ENCODE results near the gene STARD13. TPM values are rescaled to one million over a fixed set of nuclear protein-coding genes. Genes with fewer than 3 reads are reported as not detected.

The STARD13 gene
- total RNA-seq, 1 experiment from 2014 or later, result 11.2 TPM

DNA sequence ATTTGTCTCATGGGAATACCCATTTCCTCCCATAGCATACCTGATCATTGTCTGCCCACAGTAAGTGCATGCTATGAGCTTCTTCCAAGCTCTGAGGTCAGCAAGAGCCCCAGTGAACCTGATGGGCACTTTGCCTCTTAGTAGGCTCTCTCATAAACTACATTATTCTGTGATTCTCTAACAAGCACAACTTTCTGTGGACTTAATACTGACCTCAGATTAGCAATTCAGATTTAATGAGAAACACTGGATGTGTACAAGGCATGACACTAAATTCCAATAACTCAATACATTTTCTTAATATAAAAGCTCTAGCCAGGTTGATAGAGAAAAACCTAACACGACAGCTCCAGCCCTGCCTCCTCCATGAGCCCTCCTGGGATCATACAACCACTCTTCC lies 23.3 kb upstream of the STARD13 start:
- no peak for DNase-seq (ENCODE audit: low read depth)

DNA sequence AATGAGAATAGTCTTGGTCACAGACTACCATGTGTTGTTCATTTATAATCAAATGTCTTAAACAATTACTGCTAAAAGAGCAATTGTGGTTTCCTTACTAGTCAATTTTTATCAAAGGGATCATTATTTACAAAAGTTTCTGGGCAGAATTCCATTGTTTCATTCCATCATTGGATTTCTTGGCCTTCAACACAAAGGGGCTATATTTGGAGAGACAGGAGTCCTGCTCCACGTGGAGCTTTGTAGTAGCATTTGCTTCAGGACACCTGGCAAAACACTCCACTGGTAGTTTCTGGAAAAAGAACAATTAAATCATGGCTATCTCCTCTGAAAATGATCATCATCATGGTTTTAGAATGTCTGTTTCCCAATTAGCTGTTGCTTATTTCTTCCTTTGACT lies 22.3 kb upstream of the STARD13 start:
- DNase-seq (ENCODE audit: low read depth), result no peak

DNA sequence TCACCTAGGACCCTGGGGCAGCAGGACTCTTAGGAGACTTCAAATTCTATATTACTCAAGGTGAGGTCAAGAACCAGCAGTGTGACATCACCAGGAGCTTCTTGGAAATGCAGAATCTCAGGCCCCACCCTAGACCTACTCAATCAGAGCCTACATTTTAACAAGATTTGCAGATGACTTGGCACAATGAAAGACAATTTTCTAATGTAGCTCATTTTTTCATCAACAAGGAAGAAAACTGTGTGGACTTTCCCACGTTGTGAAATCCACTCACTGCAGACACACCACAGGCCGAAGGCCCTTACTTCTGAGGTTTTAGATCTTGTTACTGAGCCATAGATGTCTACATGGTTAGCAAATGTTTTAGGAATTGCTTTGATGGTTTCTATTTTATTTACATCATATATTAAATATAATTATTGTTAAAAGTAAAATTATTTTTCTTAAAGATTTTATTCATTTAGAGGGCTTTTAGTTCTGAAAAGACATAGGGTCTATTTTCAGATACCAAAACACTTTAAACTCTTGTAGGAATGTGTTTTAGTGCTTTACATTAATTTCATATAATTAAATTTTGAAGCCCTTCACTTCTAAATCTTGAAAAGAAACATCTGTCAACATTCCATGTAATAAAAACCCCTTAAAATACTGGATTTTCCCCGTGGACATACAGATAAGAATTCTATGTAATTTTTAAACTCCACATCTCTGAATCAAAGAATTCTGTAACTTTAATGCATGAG lies 18.5 kb upstream of the STARD13 start:
- no peak for DNase-seq (ENCODE audit: low read depth)

DNA sequence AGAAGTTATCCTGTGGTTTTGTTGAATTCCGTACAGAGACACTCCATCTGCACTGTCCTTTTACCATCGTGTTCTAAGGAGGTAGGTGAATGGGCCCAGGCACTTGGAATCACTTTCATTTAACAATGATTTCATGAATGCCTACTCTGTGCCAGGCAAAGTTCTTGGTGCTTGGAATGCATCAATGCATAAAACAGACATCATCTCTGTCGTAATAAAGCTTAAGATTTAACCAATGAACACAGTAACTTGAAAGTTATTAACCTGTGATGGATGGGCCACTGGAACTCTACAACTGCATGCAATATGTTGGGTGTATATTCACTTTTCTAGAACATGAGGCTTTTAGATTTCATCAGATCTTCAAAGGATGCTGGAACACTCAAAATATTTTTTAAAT lies 14.1 kb upstream of the STARD13 start:
- DNase-seq (ENCODE audit: low read depth), result no peak

DNA sequence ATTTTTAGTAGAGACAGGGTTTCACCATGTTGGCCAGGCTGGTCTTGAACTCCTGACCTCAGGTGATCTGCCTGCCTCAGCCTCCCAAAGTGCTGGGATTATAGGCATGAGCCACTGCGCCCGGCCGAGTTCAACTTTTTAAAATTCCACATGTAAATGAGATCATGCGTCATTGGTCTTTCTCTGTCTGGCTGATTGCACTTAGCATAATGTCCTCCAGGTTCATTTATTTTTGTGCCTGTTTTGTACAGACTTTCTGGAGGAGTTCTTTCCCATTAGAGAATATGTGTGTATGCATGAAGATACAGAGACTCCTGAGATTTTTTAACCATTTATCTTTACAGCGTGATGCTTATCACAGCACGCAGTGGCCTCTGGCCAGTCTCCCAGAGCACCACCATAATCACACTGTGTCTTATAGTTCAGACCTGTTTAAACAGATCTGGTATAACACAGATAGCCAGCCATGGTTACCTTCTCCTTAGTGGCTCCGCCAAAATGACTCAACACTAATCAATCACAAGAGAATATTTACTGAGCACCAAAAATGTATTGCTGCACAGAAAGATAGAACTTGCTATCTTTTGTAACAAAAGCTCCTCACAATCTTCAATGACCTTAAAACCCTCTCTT lies 11.4 kb upstream of the STARD13 start:
- DNase-seq (ENCODE audit: low read depth), result no peak

DNA sequence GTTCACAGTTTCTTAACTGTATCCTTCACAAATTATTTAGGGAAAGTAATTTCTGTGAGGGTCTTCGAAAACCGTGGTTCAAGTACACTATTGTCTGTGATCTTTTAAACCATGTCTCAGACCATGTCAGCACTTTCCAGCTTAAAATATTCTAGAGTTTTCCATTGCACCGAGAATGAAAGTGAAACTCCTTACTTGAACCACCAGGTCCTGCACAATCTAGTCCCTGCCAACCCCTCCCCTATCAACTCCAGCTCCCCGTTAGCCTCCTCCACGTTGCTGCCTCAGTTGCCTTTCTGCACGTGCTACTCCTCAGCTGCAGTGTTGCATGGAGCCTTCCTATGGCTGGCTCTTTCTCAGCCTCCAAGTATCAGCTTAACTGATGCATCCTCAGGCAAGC lies 7.2 kb upstream of the STARD13 start:
- DNase-seq (ENCODE audit: low read depth), result no peak

DNA sequence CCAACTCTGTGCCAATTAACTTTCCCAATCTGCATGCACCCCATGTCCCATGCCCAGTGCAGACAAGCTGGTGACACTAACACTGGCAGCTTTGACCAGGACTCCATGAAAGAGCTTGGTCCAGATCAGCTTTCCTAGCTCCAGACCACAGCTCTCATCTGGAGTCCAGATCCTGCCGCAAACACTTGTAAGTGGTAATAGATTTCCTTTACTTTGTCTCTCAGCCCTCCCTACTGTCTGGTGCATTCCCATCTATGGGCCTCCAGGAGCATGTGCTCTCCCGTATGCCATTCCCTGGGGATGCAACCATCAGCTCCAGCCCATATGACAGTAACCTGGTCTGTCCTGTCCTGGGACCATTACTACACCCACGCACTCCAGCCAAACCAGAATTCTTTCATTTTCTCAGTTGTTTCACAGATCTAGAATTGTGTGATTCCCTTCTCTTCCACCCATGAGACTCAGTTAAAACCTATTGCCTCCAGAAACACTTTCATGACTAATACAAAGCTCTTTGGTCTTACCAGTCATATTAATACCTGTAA lies 4.9 kb upstream of the STARD13 start:
- DNase-seq (ENCODE audit: low read depth), result no peak

DNA sequence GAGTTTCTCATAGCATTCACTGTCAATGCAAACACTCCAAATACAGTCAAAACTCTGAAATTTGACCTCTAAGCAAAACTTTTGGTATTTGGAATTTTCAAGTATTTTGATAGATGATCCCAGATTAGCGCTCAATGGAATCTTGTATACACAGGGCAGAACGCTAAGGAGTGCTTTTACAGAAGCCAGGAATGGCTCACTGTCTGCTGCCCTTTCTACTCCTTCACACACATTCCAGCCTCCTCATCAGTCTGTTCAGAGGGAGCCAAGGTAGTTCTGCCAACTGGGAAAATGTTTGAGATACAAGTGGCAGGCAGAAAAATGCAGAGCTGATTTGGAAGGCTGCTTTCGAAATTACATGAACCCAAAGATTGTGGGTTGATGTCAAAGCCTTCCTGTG lies 4.4 kb upstream of the STARD13 start:
- DNase-seq (ENCODE audit: low read depth), result no peak

DNA sequence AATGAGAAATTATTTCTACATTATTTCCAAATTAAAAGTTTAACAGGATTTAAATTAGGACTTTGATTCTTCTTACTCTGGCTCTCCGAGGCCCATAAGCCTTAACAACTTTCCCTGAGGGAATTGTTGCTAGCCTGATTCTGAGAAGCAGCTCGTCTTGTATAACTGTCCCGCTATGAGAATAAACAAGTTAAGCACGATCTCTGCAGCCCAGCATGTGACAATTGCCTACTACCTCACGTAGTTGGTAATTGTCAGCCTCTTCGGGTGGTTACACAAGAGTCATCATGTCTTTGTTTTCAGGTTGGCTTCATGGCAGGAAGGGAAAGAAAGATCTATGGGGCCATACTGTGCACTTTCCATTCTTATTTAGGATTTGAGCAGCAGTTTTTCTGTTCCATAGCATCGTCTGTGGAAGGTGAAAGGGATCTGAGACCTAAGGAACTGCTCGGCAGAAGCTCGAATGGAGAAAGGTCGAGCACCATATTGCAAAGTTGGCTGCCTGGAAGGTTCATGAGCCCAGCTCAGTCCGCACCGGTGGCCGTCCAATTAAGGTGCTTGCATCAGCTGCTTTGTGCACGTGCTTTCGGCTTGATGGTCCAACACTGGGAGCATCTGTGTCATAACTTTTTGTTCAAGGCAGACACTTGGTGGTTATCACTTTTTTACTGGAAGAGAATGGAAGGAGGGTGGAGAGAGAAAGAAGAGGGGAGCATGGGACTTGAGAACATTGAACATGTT lies 1.8 kb upstream of the STARD13 start:
- no peak for DNase-seq (ENCODE audit: low read depth)

DNA sequence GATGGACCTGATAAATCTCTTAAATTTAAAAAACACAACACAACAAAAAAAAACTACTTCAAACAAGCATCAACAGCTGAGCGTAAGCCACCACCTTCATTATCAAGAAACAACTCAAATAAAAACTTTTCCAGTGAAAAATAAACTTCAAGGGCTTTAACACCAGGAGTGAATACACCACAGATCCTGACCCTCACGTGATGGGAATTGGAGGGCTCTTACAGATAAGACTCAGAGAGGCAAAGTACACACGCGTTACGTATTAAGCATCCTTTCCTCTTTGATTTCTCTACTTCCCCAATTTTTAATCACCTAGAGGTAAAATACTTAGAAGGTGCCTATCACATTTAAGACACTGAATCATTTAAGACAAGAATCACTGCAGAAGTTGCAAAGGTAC lies 573 bp upstream of the STARD13 start:
- DNase-seq (ENCODE audit: low read depth), result no peak

DNA sequence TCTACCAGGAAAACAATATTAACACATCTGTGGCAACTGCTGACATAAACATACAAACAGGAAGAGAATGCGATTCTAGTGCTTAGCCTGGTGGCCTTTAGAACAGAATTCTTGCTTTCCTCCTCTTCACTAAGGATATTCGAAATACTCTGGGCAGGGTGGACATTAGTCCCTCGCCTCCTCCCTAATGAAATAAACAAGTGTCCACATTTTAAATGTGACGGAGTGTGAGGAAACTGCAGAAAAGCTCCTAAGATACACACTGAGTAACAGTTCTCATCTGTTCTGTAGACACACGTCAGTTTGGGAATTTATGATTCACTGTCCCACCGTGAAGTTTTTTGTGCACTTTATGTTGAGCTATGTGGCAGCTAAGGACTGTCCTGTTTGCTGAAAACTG lies 639 bp downstream of the STARD13 start:
- no peak for DNase-seq (ENCODE audit: low read depth)

DNA sequence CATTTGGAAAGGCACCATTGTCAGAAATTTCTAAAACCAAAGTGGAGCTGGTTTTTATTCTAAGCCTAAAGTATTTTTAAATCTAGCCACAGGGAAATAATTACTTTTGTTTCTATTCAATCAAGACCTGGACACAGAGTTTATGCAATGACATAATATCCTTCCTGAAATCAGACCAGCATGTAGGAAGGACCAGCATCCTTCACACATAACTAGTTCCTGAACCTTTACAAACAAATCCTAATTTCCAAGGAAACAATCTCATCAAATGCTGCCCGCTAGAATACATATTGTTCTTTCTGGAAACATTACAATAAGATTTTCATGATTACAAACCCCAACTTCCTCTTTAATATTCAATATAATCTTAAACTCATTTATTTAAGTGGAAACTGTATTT lies 1.5 kb downstream of the STARD13 start:
- peak; percentile 47 for DNase-seq (ENCODE audit: low read depth)

DNA sequence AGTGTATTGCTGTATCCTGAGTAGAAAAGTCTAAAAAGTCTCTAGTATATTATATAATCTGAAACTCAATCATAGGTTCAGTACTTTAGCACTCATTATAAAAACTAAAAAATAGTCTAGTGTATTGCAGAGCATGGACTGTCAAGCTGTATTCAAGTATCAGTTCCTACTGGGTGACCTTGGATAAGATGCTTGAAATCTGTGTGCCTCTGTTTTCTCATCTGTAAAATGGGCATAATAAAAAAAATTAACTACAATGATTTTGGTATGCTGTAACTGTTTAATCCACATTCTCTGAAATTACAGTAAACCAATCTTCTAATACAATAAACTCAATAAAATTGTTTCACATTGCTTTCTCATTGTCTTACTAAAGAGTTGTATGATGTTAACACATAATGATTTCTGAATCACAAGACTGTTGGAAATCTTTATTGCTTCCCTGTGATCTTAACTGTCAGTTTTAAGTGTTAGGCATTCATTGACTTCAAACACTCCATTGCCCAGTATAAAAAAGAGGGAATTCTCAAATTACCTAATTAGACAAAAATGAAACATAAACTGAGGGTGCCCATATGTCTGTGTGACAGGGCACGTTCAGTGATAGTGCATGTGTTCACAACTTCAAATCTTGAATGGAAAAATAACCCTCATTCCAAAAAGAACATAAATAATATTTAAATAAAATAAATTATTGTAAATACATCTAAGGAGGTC lies 2.2 kb downstream of the STARD13 start:
- DNase-seq (ENCODE audit: low read depth), result peak; percentile 14

DNA sequence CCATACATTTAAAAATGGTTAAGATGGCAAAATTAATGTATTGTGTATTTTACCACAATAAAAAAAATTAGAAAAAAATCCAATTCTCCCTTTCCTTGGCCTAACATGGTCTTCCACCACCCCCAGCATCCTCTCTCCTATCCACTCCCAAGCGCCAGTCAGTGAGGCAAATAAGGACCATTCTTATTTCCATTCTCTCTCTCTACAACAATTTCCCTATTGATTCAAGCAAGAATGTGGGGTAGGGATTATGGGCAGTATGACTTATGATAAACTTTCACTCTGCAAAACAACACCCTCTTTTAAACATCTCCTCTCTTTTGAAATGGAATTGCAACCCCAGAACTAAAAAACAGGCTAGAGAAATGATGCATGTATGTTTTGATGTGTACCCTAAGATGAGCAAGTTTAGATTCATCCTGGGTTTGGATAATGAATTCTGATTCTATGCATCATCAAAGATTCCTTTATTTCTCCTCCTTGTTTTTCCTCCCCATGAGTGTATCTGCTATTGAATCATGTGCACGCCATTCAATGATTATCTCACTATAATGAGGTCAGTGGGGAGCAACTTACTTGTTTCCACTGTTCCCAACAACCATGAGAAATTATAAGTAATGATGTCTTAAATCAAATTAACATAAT lies 3.5 kb downstream of the STARD13 start:
- DNase-seq (ENCODE audit: low read depth), result peak; percentile 87

DNA sequence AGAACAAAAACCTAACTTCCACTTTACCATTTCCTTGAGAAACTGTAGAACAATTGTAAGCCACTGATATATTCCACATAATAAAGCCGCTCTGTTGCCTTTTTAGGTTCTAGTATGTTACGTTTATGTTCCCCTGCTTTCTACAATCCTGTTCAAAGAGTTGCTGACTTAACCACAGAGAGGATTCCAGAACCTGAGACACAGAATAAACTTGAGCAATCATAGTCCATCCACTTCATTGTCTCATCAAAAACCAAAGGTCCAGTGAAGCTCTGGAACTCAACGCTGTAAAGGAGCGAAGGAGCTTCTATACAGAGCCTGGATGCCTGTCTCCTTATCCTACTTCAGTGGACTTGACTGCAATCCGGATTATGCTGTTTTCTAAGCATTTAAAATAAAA lies 4.6 kb downstream of the STARD13 start:
- DNase-seq (ENCODE audit: low read depth), result no peak

DNA sequence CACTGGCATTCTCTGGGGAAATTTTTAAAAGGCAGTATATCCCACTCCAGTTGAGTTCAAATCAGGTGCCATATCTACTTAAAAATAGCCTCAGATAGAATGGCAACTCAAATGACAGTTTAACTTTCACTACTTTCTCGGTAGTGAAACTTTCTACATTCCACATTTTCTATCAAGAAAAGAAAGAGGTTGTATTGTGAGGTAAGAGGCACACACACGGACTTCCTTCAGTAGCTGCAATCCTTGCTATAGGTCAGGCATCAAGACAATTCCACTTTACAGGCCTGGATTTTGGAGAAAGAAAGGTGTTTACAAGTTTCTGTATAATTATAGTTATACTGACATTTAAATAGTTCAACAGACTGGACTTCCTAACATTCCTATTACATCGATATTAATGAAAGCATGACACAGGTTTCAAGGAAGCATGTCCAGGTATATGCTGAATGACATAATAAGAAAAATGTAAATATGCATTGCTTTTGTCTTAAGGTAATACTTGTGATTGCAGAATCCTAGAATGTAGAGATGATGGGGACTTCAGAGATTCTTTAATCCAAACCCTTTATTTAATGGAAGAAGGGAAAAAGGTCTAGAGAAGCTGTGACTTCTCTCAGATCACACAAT lies 5.2 kb downstream of the STARD13 start:
- no peak for DNase-seq (ENCODE audit: low read depth)

DNA sequence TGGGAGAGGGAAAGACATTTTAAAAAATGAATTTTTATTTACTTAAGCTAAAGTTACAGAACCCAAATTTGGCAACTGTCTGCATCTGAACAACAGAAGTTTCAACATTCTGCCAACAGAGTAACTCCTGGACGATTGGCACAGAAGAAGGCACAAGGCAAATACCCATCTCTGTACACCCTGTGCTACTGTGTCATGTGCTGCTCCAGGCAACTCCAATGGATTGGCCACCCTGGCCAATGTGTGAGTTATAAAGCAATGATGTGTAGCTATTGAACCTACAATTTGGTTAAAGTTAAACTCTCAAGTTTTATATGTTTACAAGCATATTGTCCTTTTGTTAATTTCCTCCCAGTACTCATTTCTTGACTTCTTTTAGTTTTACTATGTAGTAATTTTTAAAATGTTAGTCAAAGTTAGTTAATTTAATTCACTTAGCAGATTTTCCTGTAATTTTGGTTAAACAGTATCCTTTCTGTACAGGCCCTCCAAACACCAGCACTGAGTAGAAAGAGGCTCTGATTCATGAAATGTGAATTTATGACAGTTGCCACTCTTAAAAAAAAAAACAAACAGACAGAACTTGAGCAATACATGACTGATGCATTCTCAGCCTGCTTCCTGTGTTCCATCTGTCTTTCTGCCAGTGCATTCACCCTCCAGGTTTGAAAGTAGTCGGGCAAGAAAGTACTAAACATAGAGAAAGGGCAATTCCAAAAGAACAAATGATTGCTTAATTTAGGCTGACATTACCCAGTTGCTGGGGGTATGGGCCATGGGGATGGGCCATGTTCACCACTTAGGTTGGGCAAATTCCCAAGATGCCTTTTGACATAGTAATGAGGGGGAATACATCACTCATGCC lies 5.9 kb downstream of the STARD13 start:
- DNase-seq (ENCODE audit: low read depth), result peak; percentile 96

DNA sequence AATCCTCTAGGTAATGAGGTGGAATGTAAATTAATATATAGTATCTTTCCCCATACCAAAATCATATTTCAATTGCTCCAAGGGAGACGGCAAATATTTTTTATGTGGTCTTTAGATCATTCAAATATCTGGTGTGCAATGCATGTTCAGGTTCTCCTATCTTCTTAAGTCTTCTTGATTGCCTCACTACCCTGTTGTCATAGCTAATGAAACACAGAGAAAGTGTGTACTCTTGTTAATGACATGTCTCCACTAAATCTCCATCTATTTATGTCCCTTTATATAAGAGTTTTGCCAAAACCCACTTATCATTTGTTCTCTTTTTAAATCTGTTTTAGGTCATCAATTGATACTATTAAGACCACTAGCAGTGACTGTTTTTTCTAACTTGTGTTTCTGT lies 6.6 kb downstream of the STARD13 start:
- no peak for DNase-seq (ENCODE audit: low read depth)

DNA sequence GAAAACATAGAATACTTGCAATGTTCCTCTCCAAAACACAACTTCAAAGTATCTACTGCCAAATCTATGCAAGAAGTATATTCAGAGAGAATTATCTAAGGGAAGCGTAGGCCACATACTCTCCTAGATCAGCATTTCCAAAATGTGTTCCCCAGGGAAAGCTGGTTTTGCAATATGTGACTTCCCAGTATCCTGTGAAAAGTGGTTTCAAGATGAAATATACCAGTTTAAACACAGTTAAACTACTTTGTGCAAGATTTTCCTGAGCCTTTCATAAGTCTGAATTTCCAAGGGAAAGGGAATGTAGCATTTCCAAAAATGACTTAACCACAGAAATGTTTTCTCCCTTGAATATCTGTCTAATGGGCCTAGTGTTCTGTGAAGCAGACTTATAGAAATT lies 7.6 kb downstream of the STARD13 start:
- DNase-seq (ENCODE audit: low read depth), result no peak
